Esophagus muscularis mucosa (tissue), 4 donors: ENCODE data around the gene MYF6. TPM values are rescaled to one million over a fixed set of nuclear protein-coding genes. Genes with fewer than 3 reads are reported as not detected.

Experiments
- DNase-seq: peaks from one replicate; pipeline ENCODE4 v3.0.0-alpha.2; 2017; ENCODE audit errors: extremely low spot score
- H3K27ac ChIP-seq, 4 donors: fragments of 200-600 bp; sonication (generic); replicated peaks in 1 of 4; 1 replicate in 3 of 4; 2 replicates in 1 of 4; pipeline ENCODE4 v1.5.1; 2016 to 2019; ENCODE audit warnings: mild to moderate bottlenecking in 1 of 4
- H3K27me3 ChIP-seq, 4 donors: fragments of 200-600 bp; sonication (generic); one replicate each; pipeline versions ENCODE4 v1.5.1 to v1.6.0; 2016 to 2019
- H3K36me3 ChIP-seq, 4 donors: fragments of 200-600 bp; sonication (generic); one replicate each; pipeline ENCODE4 v1.5.1; 2016 to 2019
- H3K4me1 ChIP-seq, 4 donors: fragments of 200-600 bp; sonication (generic); one replicate each; pipeline ENCODE4 v1.5.1; 2016 to 2019
- H3K4me3 ChIP-seq, 4 donors: fragments of 200-600 bp; sonication (generic); 1 replicate in 2 of 4; 2 replicates in 2 of 4; pipeline ENCODE4 v1.5.1; 2016 to 2019; ENCODE audit warnings: mild to moderate bottlenecking in 4 of 4, moderate library complexity in 1 of 4
- H3K9me3 ChIP-seq, 4 donors: fragments of 200-600 bp; sonication (generic); 1 replicate in 3 of 4; 2 replicates in 1 of 4; pipeline ENCODE4 v1.5.1; 2016 to 2019
- CTCF ChIP-seq, 3 experiments: fragments of 200-600 bp in 2 of 3; fragments of 450-650 bp in 1 of 3; sonication (generic) in 2 of 3; IDR thresholded peaks; one replicate each; pipeline ENCODE4 v1.5.1; 2017 to 2019; ENCODE audit warnings: antibody characterized with exemption in 3 of 3, mild to moderate bottlenecking in 2 of 3, moderate library complexity in 1 of 3
- EP300 ChIP-seq: sonication (generic); formaldehyde crosslinking; IDR thresholded peaks from one replicate; pipeline ENCODE4 v1.6.1; 2017; ENCODE audit warnings: antibody characterized with exemption
- POLR2A ChIP-seq: fragments of 450-650 bp; IDR thresholded peaks from one replicate; pipeline ENCODE4 v1.6.1; 2017; ENCODE audit warnings: antibody characterized with exemption, moderate library complexity, mild to moderate bottlenecking, low read depth
- POLR2AphosphoS5 ChIP-seq, 2 donors: sonication (generic); formaldehyde crosslinking; IDR thresholded peaks; one replicate each; pipeline ENCODE4 v1.6.1; 2017; ENCODE audit warnings: antibody characterized with exemption in 2 of 2
- WGBS: methylation state at CpG from one replicate; pipeline ENCODE4 v1.1.5; 2018; 5-methylcytosine and 5-hydroxymethylcytosine counted together
- intact Hi-C: fragments of 100-400 bp; cut with DNase I; formaldehyde crosslinking; loops from one replicate; pipeline ENCODE4 v1.15.1; 2023
- total RNA-seq, 4 donors: library from RNA; depleted of rRNA; stranded (reverse); fragments of >200 nt; gene quantifications; one replicate each; pipeline versions ENCODE4 v1.1.0 to v1.2.1, GENCODE V29; 2016

MYF6 gene
- total RNA-seq, 4 donors from 2014 or later: 0.29 TPM; not detected in 3

GRCh38 chr12:80709811-80710726, 2.6 kb downstream of the MYF6 start:
- H3K9me3 ChIP-seq: no peaks in the 10 kb centered on the region
- intact Hi-C loops: no loop called here
- no peak overlapping the region for H3K27ac ChIP-seq
- DNase-seq: no peak
- TF ChIP-seq POLR2AphosphoS5 (IDR thresholded peaks at IDR 0.05) (no peak), EP300 (no peak), POLR2A (no peak), CTCF (IDR thresholded peaks at IDR 0.05) (no peak)
- H3K27me3 ChIP-seq: peaks cover 0 to 15% (median 0%) of the 10 kb centered on the region in 4 donors
- no peak overlapping the region for H3K4me3 ChIP-seq
- WGBS: 79% methylated on average over 20 of the region's 20 CpGs
- H3K36me3 ChIP-seq: no peaks in the 10 kb centered on the region
- H3K4me1 ChIP-seq: peaks cover 0 to 5% (median 0%) of the 10 kb centered on the region in 4 donors

- H3K36me3 ChIP-seq: no peaks in the 10 kb centered on the region
- no peak overlapping the region for H3K4me3 ChIP-seq
- intact Hi-C loops: no loop called here
- H3K27me3 ChIP-seq: peaks cover 0 to 15% (median 0%) of the 10 kb centered on the region in 4 donors
- WGBS: 93% methylated on average over 1 of the region's 1 CpG
- H3K4me1 ChIP-seq: peaks cover 0 to 5% (median 0%) of the 10 kb centered on the region in 4 donors
- no peak overlapping the region for H3K27ac ChIP-seq
- no peak for DNase-seq
- TF ChIP-seq CTCF (IDR thresholded peaks at IDR 0.05) (no peak), POLR2AphosphoS5 (IDR thresholded peaks at IDR 0.05) (no peak), POLR2A (no peak), EP300 (no peak)
- no peaks in the 10 kb centered on the region for H3K9me3 ChIP-seq
Measured at GRCh38 chr12:80710727-80711449, 3.5 kb downstream of the MYF6 start.

- H3K4me1 ChIP-seq: peaks cover 0 to 5% (median 0%) of the 10 kb centered on the region in 4 donors
- peaks cover 0 to 19% (median 0%) of the 10 kb centered on the region in 4 donors for H3K27me3 ChIP-seq
- no peak overlapping the region for H3K27ac ChIP-seq
- DNase-seq: no peak
- H3K4me3 ChIP-seq: no peak overlapping the region
- intact Hi-C loops: no loop called here
- H3K36me3 ChIP-seq: no peaks in the 10 kb centered on the region
- 76% methylated on average over 1 of the region's 1 CpG for WGBS
- H3K9me3 ChIP-seq: no peaks in the 10 kb centered on the region
- no peak for TF ChIP-seq POLR2AphosphoS5 (IDR thresholded peaks at IDR 0.05)
- TF ChIP-seq EP300: no peak
- no peak for TF ChIP-seq CTCF (IDR thresholded peaks at IDR 0.05)
- TF ChIP-seq POLR2A: no peak
Measured at GRCh38 chr12:80711866-80712265, 4.4 kb downstream of the MYF6 start.

- Histone ChIP-seq H3K4me3 (no peak overlapping the region), H3K27me3 (peaks cover 0 to 23% (median 0%) of the 10 kb centered on the region in 4 donors), H3K36me3 (no peaks in the 10 kb centered on the region), H3K9me3 (no peaks in the 10 kb centered on the region), H3K4me1 (peaks cover 0 to 5% (median 0%) of the 10 kb centered on the region in 4 donors), H3K27ac (no peak overlapping the region)
- DNase-seq: no peak
- intact Hi-C loops: no loop called here
- TF ChIP-seq POLR2AphosphoS5 (IDR thresholded peaks at IDR 0.05): no peak
- no peak for TF ChIP-seq CTCF (IDR thresholded peaks at IDR 0.05)
- no peak for TF ChIP-seq POLR2A
- TF ChIP-seq EP300: no peak
Measured at GRCh38 chr12:80712866-80713265, 5.4 kb downstream of the MYF6 start.
